Endothelial cell (in vitro differentiated cells): ENCODE measurements around the gene POFUT1. TPM values are rescaled to one million over a fixed set of nuclear protein-coding genes. Genes with fewer than 3 reads are reported as not detected.

ENCODE experiments used
- DNase-seq: peaks from one replicate; pipeline ENCODE4 v3.0.0; 2021; ENCODE audit warnings: low spot score
- H3K27ac Mint-ChIP-seq: one replicate; pipeline ENCODE4 v1.8.0; 2021; ENCODE audit warnings: mixed read lengths, inconsistent platforms; ENCODE audit not compliant: unreplicated experiment
- H3K27me3 Mint-ChIP-seq: one replicate; pipeline ENCODE4 v1.8.0; 2021; ENCODE audit warnings: mild to moderate bottlenecking, moderate library complexity, mixed read lengths, inconsistent platforms; ENCODE audit not compliant: unreplicated experiment
- H3K36me3 Mint-ChIP-seq: one replicate; pipeline ENCODE4 v1.8.0; 2021; ENCODE audit warnings: mild to moderate bottlenecking, low read depth, mixed read lengths, inconsistent platforms; ENCODE audit not compliant: unreplicated experiment
- H3K4me1 Mint-ChIP-seq: one replicate; pipeline ENCODE4 v1.8.0; 2021; ENCODE audit warnings: mild to moderate bottlenecking, mixed read lengths, inconsistent platforms; ENCODE audit not compliant: unreplicated experiment
- H3K4me3 Mint-ChIP-seq: one replicate; pipeline ENCODE4 v1.8.0; 2021; ENCODE audit warnings: mild to moderate bottlenecking, mixed read lengths, inconsistent platforms; ENCODE audit not compliant: unreplicated experiment
- H3K9me3 Mint-ChIP-seq: one replicate; pipeline ENCODE4 v1.8.0; 2021; ENCODE audit warnings: mixed read lengths, inconsistent platforms; ENCODE audit not compliant: unreplicated experiment
- CTCF ChIP-seq: fragments of 200-600 bp; sonication (generic); IDR thresholded peaks from one replicate; pipeline ENCODE4 v1.5.0; 2021; ENCODE audit warnings: antibody characterized with exemption; ENCODE audit not compliant: unreplicated experiment
- total RNA-seq: library from RNA; stranded (reverse); fragmentation: NEBNext Ultra II Directional; extraction: Animal tissue kit (Norgen Biotek cat#: 25700); gene quantifications from one replicate; pipeline ENCODE4 v1.2.1, GENCODE V29; 2021; ENCODE audit not compliant: unreplicated experiment

The POFUT1 gene
- total RNA-seq, 1 donor from 2014 or later, result 43.5 TPM

GRCh38 chr20:32188376-32189122 lies 19.1 kb upstream of the POFUT1 start:
- TF ChIP-seq CTCF, result no peak
- Mint-ChIP-seq H3K27me3 (peaks cover 5% of the 10 kb centered on the region), H3K27ac (peak overlapping the region; percentile 17), H3K36me3 (peaks cover 8% of the 10 kb centered on the region), H3K4me1 (peaks cover 12% of the 10 kb centered on the region), H3K4me3 (peak overlapping the region; percentile 85), H3K9me3 (no peaks in the 10 kb centered on the region)
- DNase-seq, result no peak

GRCh38 chr20:32189123-32189410 lies 18.6 kb upstream of the POFUT1 start:
- peak overlapping the region; percentile 17 for H3K27ac Mint-ChIP-seq
- H3K36me3 Mint-ChIP-seq, result peaks cover 13% of the 10 kb centered on the region
- DNase-seq, result no peak
- H3K4me3 Mint-ChIP-seq, result peak overlapping the region; percentile 85
- peaks cover 12% of the 10 kb centered on the region for H3K4me1 Mint-ChIP-seq
- peaks cover 6% of the 10 kb centered on the region for H3K27me3 Mint-ChIP-seq
- TF ChIP-seq CTCF, result no peak
- H3K9me3 Mint-ChIP-seq, result no peaks in the 10 kb centered on the region

- H3K9me3 Mint-ChIP-seq, result no peaks in the 10 kb centered on the region
- peaks cover 9% of the 10 kb centered on the region for H3K27me3 Mint-ChIP-seq
- peak overlapping the region; percentile 89 for H3K4me3 Mint-ChIP-seq
- H3K36me3 Mint-ChIP-seq, result peaks cover 17% of the 10 kb centered on the region
- H3K27ac Mint-ChIP-seq, result no peak overlapping the region
- DNase-seq, result peak; percentile 46
- H3K4me1 Mint-ChIP-seq, result peaks cover 14% of the 10 kb centered on the region
- no peak for TF ChIP-seq CTCF
Measured at GRCh38 chr20:32189691-32190615, 17.7 kb upstream of the POFUT1 start.

- no peaks in the 10 kb centered on the region for H3K9me3 Mint-ChIP-seq
- H3K27me3 Mint-ChIP-seq, result peaks cover 9% of the 10 kb centered on the region
- TF ChIP-seq CTCF, result no peak
- no peak for DNase-seq
- peak overlapping the region; percentile 79 for H3K4me3 Mint-ChIP-seq
- H3K4me1 Mint-ChIP-seq, result peaks cover 15% of the 10 kb centered on the region
- H3K36me3 Mint-ChIP-seq, result peaks cover 26% of the 10 kb centered on the region
- peak overlapping the region; percentile 1 for H3K27ac Mint-ChIP-seq
Measured at GRCh38 chr20:32190616-32191415, 16.9 kb upstream of the POFUT1 start.
